Measurements from ENCODE around the gene ITGB7. TPM values are rescaled to one million over a fixed set of nuclear protein-coding genes. Genes with fewer than 3 reads are reported as not detected.

ITGB7 gene
- polyA plus RNA-seq, 3 donors: 24.1 to 33.1 (median 28.4) TPM

GRCh38 chr12:53200458-53201176, 6.4 kb downstream of the ITGB7 start:
- H3K4me1 Mint-ChIP-seq: peaks cover 53% of the 10 kb centered on the region
- Histone ChIP-seq H2AFZ (ENCODE audit: insufficient read depth, low read depth, low read length, poor library complexity, severe bottlenecking) (peak overlapping the region; percentile 1), H3K4me3 (replicated peaks in 1 of 3; ENCODE audit: low read depth in 2 of 3, low read length in 3 of 3) (peak overlapping the region in 1 of 3 experiments; percentile 0), H3K9ac (ENCODE audit: insufficient read depth, low read length, poor library complexity, severe bottlenecking) (no peak overlapping the region), H4K20me1 (ENCODE audit: insufficient read depth, low read length) (no peaks in the 10 kb centered on the region), H3K36me3 (replicated peaks in 1 of 2; ENCODE audit: control insufficient read depth in 1 of 2, insufficient read depth in 2 of 2, low read length in 2 of 2) (peaks cover 15 to 18% of the 10 kb centered on the region in 2 donors), H3K4me2 (replicated peaks; ENCODE audit: extremely low read depth, low read length, poor library complexity, severe bottlenecking) (peak overlapping the region; percentile 36), H3K4me1 (ENCODE audit: control insufficient read depth in 1 of 2, insufficient read depth in 2 of 2, low read length in 2 of 2) (peaks cover 43 to 51% of the 10 kb centered on the region in 2 donors), H3K9me3 (replicated peaks in 1 of 2; ENCODE audit: control insufficient read depth in 1 of 2, insufficient read depth in 1 of 2, low read length in 2 of 2) (no peaks in the 10 kb centered on the region), H3K79me2 (ENCODE audit: insufficient read depth, low read length) (peaks cover 25% of the 10 kb centered on the region), H3K27ac (ENCODE audit: low read depth in 1 of 2, low read length in 2 of 2) (no peak overlapping the region), H3K27me3 (ENCODE audit: control insufficient read depth in 2 of 2, insufficient read depth in 2 of 2, low read length in 2 of 2) (no peaks in the 10 kb centered on the region)
- WGBS (ENCODE audit: insufficient coverage): 0% methylated on average over 3 of the region's 10 CpGs
- H3K27me3 Mint-ChIP-seq (ENCODE audit: low read depth in 3 of 3): peaks cover 7 to 14% (median 14%) of the 10 kb centered on the region in 3 donors
- DNase-seq: no peak
- H3K4me3 Mint-ChIP-seq: peak overlapping the region; percentile 34 to 51
- H3K36me3 Mint-ChIP-seq: peaks cover 27% of the 10 kb centered on the region in 2 donors
- H3K9me3 Mint-ChIP-seq: peaks cover 0 to 2% (median 0%) of the 10 kb centered on the region in 7 donors
- intact Hi-C loops (cut with micrococcal nuclease): loop anchor here in 1 of 2 donors (2.0 kb wide), 1 partner anchor 42 kb away; no protein-coding TSS in a partner anchor
- H3K27ac Mint-ChIP-seq: peak overlapping the region; percentile 6 to 73 (median 55)
- TF ChIP-seq CTCF (IDR thresholded peaks at IDR 0.05): no peak

GRCh38 chr12:53200107-53200457, 7.0 kb downstream of the ITGB7 start:
- no peaks in the 10 kb centered on the region for H3K9me3 ChIP-seq (replicated peaks in 1 of 2; ENCODE audit: control insufficient read depth in 1 of 2, insufficient read depth in 1 of 2, low read length in 2 of 2)
- no peak overlapping the region for H2AFZ ChIP-seq (ENCODE audit: insufficient read depth, low read depth, low read length, poor library complexity, severe bottlenecking)
- no peaks in the 10 kb centered on the region for H3K27me3 ChIP-seq (ENCODE audit: control insufficient read depth in 2 of 2, insufficient read depth in 2 of 2, low read length in 2 of 2)
- no peak overlapping the region for H3K9ac ChIP-seq (ENCODE audit: insufficient read depth, low read length, poor library complexity, severe bottlenecking)
- no peak for DNase-seq
- no peaks in the 10 kb centered on the region for H4K20me1 ChIP-seq (ENCODE audit: insufficient read depth, low read length)
- Mint-ChIP-seq H3K36me3 (peaks cover 32 to 33% of the 10 kb centered on the region in 2 donors), H3K9me3 (peaks cover 0 to 2% (median 0%) of the 10 kb centered on the region in 7 donors), H3K27ac (peak overlapping the region in 1 of 7 donors; percentile 73), H3K4me1 (peaks cover 48% of the 10 kb centered on the region), H3K27me3 (ENCODE audit: low read depth in 3 of 3) (peaks cover 12 to 14% (median 14%) of the 10 kb centered on the region in 3 donors), H3K4me3 (no peak overlapping the region)
- no peak overlapping the region for H3K4me2 ChIP-seq (replicated peaks; ENCODE audit: extremely low read depth, low read length, poor library complexity, severe bottlenecking)
- no peak overlapping the region for H3K27ac ChIP-seq (ENCODE audit: low read depth in 1 of 2, low read length in 2 of 2)
- peaks cover 22% of the 10 kb centered on the region for H3K79me2 ChIP-seq (ENCODE audit: insufficient read depth, low read length)
- WGBS (ENCODE audit: insufficient coverage): 100% methylated on average over 1 of the region's 2 CpGs
- no peak for TF ChIP-seq CTCF (IDR thresholded peaks at IDR 0.05)
- intact Hi-C loops (cut with micrococcal nuclease): loop anchor here in 1 of 2 donors (2.0 kb wide), 1 partner anchor 41 kb away; no protein-coding TSS in a partner anchor
- H3K36me3 ChIP-seq (replicated peaks in 1 of 2; ENCODE audit: control insufficient read depth in 1 of 2, insufficient read depth in 2 of 2, low read length in 2 of 2): peaks cover 16 to 23% of the 10 kb centered on the region in 2 donors
- peak overlapping the region in 1 of 3 experiments; percentile 0 for H3K4me3 ChIP-seq (replicated peaks in 1 of 3; ENCODE audit: low read depth in 2 of 3, low read length in 3 of 3)
- H3K4me1 ChIP-seq (ENCODE audit: control insufficient read depth in 1 of 2, insufficient read depth in 2 of 2, low read length in 2 of 2): peaks cover 38 to 45% of the 10 kb centered on the region in 2 donors

Data from CD14-positive monocyte (primary cell).